ENCODE data around the gene TM7SF2.

GRCh38 chr11:65065851-65066250 lies 45.8 kb upstream of the TM7SF2 start:
- TF ChIP-seq CTCF (IDR thresholded peaks at IDR 0.05; ENCODE audit: low read length) (no peak), EZH2 (IDR thresholded peaks at IDR 0.05; ENCODE audit: borderline replicate concordance, low read length) (no peak)

All from OCI-LY1 (cell line).